GM21515 (cell line): ENCODE data around the gene ZNF778.
"Not testable (repeated sequence)": the region's sequence is repeated elsewhere in the genome, so short reads cannot be mapped to it uniquely, and the experiment has no call there.

ENCODE experiments used
- ATAC-seq: cut with Tn5 transposase; IDR thresholded peaks from one replicate; pipeline ENCODE4 v1.9.1; 2021; ENCODE audit not compliant: unreplicated experiment

ZNF778 gene

GRCh38 chr16:89179656-89180315 lies 37.7 kb upstream of the ZNF778 start:
- ATAC-seq: no peak

- ATAC-seq: no peak
These were observed 34.0 kb upstream of the ZNF778 start for GRCh38 chr16:89183463-89183862.

GRCh38 chr16:89183975-89184676 lies 33.4 kb upstream of the ZNF778 start:
- ATAC-seq: no peak

GRCh38 chr16:89184677-89184932 lies 32.9 kb upstream of the ZNF778 start:
- ATAC-seq: no peak

- ATAC-seq: no peak
These were observed 32.3 kb upstream of the ZNF778 start for GRCh38 chr16:89184933-89185794.

GRCh38 chr16:89185887-89186592 lies 31.5 kb upstream of the ZNF778 start:
- not testable (repeated sequence) for ATAC-seq

- not testable (repeated sequence) for ATAC-seq
These were observed 30.9 kb upstream of the ZNF778 start for GRCh38 chr16:89186593-89187031.

- no peak for ATAC-seq
These were observed 30.3 kb upstream of the ZNF778 start for GRCh38 chr16:89187032-89187769.

GRCh38 chr16:89187770-89188392 lies 29.6 kb upstream of the ZNF778 start:
- ATAC-seq: no peak

- not testable (repeated sequence) for ATAC-seq
These were observed 28.8 kb upstream of the ZNF778 start for GRCh38 chr16:89188471-89189357.

- ATAC-seq: no peak
These were observed 28.0 kb upstream of the ZNF778 start for GRCh38 chr16:89189358-89190025.

GRCh38 chr16:89190150-89190958 lies 27.1 kb upstream of the ZNF778 start:
- no peak for ATAC-seq

GRCh38 chr16:89191033-89191900 lies 26.2 kb upstream of the ZNF778 start:
- ATAC-seq: no peak

- ATAC-seq: no peak
These were observed 25.7 kb upstream of the ZNF778 start for GRCh38 chr16:89191901-89192185.

GRCh38 chr16:89192186-89192955 lies 25.1 kb upstream of the ZNF778 start:
- not testable (repeated sequence) for ATAC-seq

GRCh38 chr16:89192956-89193575 lies 24.4 kb upstream of the ZNF778 start:
- no peak for ATAC-seq
